ENCODE measurements around the gene KCNK4.

The KCNK4 gene

GRCh38 chr11:64253481-64253880 is 37.6 kb upstream of the KCNK4 start:
- no peak for FAIRE-seq

DNA sequence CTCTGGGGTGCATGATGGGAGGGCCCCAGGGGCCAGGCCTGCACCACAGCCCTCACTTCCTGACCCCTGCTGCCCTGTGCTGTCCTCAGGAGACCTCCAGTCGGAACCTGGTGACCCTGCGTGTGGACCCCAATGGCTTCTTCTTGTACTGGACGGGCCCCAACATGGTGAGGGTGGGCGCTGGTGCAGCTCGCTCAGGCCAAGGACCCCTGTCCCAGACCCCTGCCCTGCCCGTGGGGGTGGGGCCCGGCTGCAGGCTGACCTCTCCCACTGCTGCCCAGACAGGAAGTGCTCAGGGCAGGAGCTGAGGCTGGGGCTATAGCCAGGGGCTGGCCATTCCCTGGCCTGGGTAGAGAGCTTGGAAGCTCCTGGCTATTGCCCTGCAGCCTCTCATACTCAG is 36.8 kb upstream of the KCNK4 start:
- no peak for FAIRE-seq

GRCh38 chr11:64255135-64256128 is 35.7 kb upstream of the KCNK4 start:
- FAIRE-seq = no peak

- FAIRE-seq = no peak
Measured at GRCh38 chr11:64256300-64256699, 34.8 kb upstream of the KCNK4 start.

DNA sequence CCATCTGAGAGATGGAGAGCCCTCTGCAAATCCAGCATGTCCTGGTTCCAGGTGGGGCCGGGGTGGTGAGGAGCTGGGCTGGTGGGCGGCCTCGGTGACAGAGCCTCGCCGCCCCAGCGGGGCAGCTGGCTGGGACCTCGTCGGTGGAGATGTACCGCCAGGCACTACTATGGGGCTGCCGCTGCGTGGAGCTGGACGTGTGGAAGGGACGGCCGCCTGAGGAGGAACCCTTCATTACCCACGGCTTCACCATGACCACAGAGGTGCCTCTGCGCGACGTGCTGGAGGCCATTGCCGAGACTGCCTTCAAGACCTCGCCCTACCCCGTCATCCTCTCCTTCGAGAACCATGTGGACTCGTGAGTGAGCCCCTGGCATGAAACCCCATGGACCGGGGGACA is 32.7 kb upstream of the KCNK4 start:
- no peak for FAIRE-seq

GRCh38 chr11:64258946-64259532 is 32.1 kb upstream of the KCNK4 start:
- FAIRE-seq = no peak

DNA sequence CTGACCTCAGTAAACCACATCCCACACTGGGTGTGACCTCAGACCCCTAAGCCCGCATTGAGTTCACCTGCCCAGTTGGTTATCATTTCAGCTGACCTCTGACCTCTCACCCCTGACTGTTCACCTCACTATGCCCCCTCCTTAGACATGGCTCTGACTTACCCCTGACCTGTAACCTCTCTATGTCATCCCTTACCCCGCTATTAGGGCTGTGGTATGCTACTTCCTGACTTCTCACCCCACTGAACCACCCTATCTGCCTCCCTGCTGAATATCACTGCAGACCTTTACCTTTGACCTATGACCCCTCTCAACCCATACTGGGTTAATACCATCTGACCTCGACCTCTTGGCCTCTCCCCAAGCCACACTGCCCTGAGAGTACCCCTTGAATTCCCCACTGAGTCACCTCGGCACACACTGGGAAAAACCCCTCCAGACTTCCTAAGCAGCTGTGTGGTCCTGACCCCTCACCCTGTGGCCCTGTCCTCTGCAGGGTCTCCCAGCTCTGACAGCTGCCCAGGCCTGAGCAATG is 31.5 kb upstream of the KCNK4 start:
- no peak for FAIRE-seq

- no peak for FAIRE-seq
Measured at GRCh38 chr11:64260147-64260708, 30.9 kb upstream of the KCNK4 start.

GRCh38 chr11:64261556-64262080 is 29.5 kb upstream of the KCNK4 start:
- FAIRE-seq = no peak

DNA sequence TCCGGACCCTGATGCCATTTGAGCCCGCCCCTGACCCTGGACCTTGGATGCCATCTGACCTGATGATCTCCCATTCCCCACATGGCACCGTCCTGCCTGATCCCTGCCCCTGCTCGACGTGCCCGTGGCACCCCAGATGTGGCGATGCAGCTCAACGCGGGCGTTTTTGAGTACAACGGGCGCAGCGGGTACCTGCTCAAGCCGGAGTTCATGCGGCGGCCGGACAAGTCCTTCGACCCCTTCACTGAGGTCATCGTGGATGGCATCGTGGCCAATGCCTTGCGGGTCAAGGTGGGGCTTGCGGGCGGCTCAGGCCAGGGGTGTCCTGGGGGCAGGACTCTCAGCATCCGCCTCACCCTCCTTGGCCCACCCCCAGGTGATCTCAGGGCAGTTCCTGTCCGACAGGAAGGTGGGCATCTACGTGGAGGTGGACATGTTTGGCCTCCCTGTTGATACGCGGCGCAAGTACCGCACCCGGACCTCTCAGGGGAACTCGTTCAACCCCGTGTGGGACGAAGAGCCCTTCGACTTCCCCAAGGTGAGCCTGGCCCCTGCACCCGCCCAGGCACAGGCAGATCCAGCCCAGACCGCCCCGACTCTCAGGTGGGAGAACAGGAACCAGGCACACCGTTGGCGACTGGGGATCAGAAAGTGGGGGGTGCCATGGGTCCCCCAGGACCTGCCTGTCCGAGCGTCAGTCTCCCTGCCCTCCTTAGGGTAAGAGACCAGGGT is 28.7 kb upstream of the KCNK4 start:
- no peak for FAIRE-seq

GRCh38 chr11:64263021-64263946 is 27.8 kb upstream of the KCNK4 start:
- no peak for FAIRE-seq

DNA sequence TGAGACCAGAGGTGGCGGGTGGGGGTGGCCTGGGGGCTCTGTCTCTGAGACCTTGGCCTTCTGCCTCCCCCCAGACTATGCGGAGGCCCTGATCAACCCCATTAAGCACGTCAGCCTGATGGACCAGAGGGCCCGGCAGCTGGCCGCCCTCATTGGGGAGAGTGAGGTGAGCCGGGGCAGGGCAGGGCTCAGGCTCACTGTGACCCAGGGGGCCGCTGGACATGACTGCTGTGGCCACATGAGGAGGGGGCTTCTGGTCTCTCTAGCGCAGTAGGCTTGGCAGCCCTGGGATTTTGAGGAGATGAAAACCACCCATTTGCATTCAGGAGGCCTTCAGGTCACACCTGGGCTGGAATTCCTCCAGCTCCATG is 27.2 kb upstream of the KCNK4 start:
- no peak for FAIRE-seq

GRCh38 chr11:64264371-64264852 is 26.7 kb upstream of the KCNK4 start:
- FAIRE-seq = no peak

DNA sequence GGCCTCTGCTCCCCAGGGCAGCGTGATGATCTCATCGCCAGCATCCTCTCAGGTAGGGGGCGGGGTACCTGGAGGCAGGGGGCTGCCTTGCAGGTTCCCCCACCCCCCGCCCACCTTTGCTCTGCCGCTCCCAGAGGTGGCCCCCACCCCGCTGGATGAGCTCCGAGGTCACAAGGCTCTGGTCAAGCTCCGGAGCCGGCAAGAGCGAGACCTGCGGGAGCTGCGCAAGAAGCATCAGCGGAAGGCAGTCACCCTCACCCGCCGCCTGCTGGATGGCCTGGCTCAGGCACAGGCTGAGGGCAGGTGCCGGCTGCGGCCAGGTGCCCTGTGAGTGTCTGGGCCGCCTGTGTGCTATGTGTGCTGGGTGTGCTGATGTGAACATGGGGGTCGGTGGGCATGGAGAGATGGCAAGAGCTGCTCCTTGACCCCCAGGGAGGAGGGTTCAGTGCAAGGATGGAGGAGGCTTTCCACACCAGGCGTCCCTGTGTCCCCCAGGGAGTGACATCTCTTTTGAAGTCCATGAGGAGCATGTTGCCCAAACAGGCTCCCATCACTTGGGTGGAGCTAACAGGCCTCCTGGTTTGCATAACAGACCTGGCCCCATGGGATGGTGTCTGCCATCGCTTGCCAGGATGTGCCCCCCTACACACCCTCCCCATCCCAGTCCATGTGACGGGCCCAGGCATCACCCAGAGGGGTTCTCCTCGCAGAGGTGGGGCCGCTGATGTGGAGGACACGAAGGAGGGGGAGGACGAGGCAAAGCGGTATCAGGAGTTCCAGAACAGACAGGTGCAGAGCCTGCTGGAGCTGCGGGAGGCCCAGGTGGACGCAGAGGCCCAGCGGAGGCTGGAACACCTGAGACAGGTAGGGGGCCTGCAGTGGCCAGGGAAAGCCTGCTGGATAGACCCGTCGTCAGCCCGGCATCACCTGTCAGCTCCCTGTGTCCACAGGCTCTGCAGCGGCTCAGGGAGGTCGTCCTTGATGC is 25.6 kb upstream of the KCNK4 start:
- no peak for FAIRE-seq

- no peak for FAIRE-seq
Measured at GRCh38 chr11:64266339-64266738, 24.8 kb upstream of the KCNK4 start.

- no peak for FAIRE-seq
Measured at GRCh38 chr11:64267207-64267945, 23.7 kb upstream of the KCNK4 start.

- no peak for FAIRE-seq
Measured at GRCh38 chr11:64268025-64268892, 22.8 kb upstream of the KCNK4 start.

DNA sequence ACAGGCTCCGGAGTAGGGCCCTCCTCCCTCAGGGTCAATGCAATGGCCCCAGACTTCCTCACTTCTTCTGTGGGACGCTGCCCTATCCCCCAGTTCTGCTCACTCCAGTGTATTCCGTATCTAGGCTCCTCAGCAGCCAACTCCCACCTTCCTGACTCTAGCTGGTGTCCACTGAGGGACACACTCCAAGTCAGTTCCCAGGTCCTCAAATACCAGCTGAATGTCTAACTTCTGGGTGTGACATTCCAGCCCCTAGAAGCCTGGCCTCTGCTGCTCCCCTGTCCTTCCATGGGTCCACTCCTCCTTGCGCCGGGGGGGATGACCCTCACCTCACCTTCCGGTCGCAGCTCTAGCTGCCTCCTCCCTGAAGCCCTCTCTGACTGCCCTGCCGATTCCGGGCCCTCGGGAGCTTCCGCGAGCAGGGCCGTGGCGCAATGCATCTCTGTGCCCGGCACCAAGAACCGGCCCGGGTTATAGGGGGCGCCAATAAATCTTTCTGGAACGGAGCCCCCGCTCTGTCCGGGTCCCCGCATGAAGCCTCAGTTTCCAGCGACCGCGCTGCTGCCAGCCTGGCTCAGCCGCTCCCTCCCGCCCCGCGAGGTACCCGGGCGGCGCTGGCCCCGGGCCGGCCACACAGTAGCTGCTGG is 22.1 kb upstream of the KCNK4 start:
- no peak for FAIRE-seq

All from G401.6 (cell line).